Transverse colon (tissue), 4 donors: Measurements from ENCODE around the gene ZFP1. TPM values are rescaled to one million over a fixed set of nuclear protein-coding genes. Genes with fewer than 3 reads are reported as not detected.

Source experiments
- DNase-seq: peaks from one replicate; pipeline ENCODE4 v3.0.0-alpha.2; 2019
- H3K27ac ChIP-seq, 4 donors: fragments of 200-600 bp; sonication (generic); 2 replicates each; pipeline ENCODE4 v1.5.1; 2016 to 2018; ENCODE audit warnings: inconsistent platforms in 4 of 4
- H3K27me3 ChIP-seq: fragments of 200-600 bp; sonication (generic); 2 replicates; pipeline ENCODE4 v1.5.1; 2017; ENCODE audit warnings: inconsistent platforms
- H3K36me3 ChIP-seq, 4 donors: fragments of 200-600 bp; sonication (generic); 2 replicates each; pipeline ENCODE4 v1.5.1; 2017 to 2019; ENCODE audit warnings: inconsistent platforms in 4 of 4
- H3K4me1 ChIP-seq, 4 donors: fragments of 200-600 bp; sonication (generic); 2 replicates each; pipeline ENCODE4 v1.5.1; 2017 to 2020; ENCODE audit warnings: inconsistent platforms in 4 of 4
- H3K4me3 ChIP-seq, 4 donors: fragments of 200-600 bp; sonication (generic); 1 replicate in 1 of 4; 2 replicates in 3 of 4; pipeline versions ENCODE4 v1.5.1 to v1.6.1; 2017 to 2019; ENCODE audit warnings: inconsistent platforms in 4 of 4
- H3K9me3 ChIP-seq, 2 donors: fragments of 200-600 bp; sonication (generic); 2 replicates each; pipeline ENCODE4 v1.5.1; 2017 to 2019; ENCODE audit warnings: inconsistent platforms in 2 of 2
- CTCF ChIP-seq, 5 experiments: fragments of 200-600 bp in 3 of 5; fragments of 450-650 bp in 2 of 5; sonication (generic) in 3 of 5; IDR thresholded peaks; 1 replicate in 2 of 5; 2 replicates in 3 of 5; pipeline ENCODE4 v1.5.1; 2016 to 2017; ENCODE audit warnings: antibody characterized with exemption in 5 of 5, inconsistent platforms in 3 of 5, mild to moderate bottlenecking in 2 of 5, moderate library complexity in 1 of 5
- EP300 ChIP-seq: sonication (generic); formaldehyde crosslinking; IDR thresholded peaks from one replicate; pipeline ENCODE4 v1.6.1; 2017; ENCODE audit warnings: antibody characterized with exemption, low read depth
- POLR2A ChIP-seq: fragments of 450-650 bp; IDR thresholded peaks from one replicate; pipeline ENCODE4 v1.6.1; 2016; ENCODE audit warnings: antibody characterized with exemption, mild to moderate bottlenecking, moderate library complexity
- POLR2AphosphoS5 ChIP-seq, 3 donors: sonication (generic); formaldehyde crosslinking; IDR thresholded peaks; one replicate each; pipeline ENCODE4 v1.6.1; 2016; ENCODE audit warnings: antibody characterized with exemption in 3 of 3
- WGBS, 2 donors: methylation state at CpG; one replicate each; pipeline ENCODE4 v1.1.5; 2018; ENCODE audit warnings: low coverage in 1 of 2; 5-methylcytosine and 5-hydroxymethylcytosine counted together
- in situ Hi-C, 4 donors: fragments of 200-750 bp; cut with MboI; loops; one replicate each; pipeline versions ENCODE4 v1.15.0 to v1.15.1; 2017; ENCODE audit warnings: low sequenced_read_pairs in 3 of 4, low pct_ligation_motif_present in 1 of 4, low pct_unique_long_range_greater_than_20kb in 1 of 4
- intact Hi-C: fragments of 100-400 bp; cut with DNase I; formaldehyde crosslinking; loops from one replicate; pipeline ENCODE4 v1.15.1; 2023; ENCODE audit warnings: low total_unique reads
- total RNA-seq, 4 donors: library from RNA; depleted of rRNA; stranded (reverse); fragments of >200 nt; gene quantifications; one replicate each; pipeline ENCODE4 v1.1.0, GENCODE V29; 2016

Gene ZFP1
- total RNA-seq, 4 donors from 2014 or later: 1.1 to 56.7 (median 6.3) TPM

- Histone ChIP-seq H3K4me1 (no peaks in the 10 kb centered on the region), H3K36me3 (no peaks in the 10 kb centered on the region), H3K27me3 (no peaks in the 10 kb centered on the region), H3K4me3 (no peak overlapping the region), H3K9me3 (peaks cover 22 to 29% of the 10 kb centered on the region in 2 donors), H3K27ac (no peak overlapping the region)
- intact Hi-C loops: no loop called here
- DNase-seq: no peak
- TF ChIP-seq EP300: no peak
- TF ChIP-seq POLR2AphosphoS5 (IDR thresholded peaks at IDR 0.05): no peak
- TF ChIP-seq CTCF (IDR thresholded peaks at IDR 0.05): no peak
- TF ChIP-seq POLR2A: no peak
- in situ Hi-C loops: loop anchor here in 2 of 4 donors (25.0 kb wide), 1 partner anchor 585 kb away; no protein-coding TSS in a partner anchor
- 95 to 100% methylated on average over 2 of the region's 2 CpGs for WGBS, 2 donors
These were observed 28.6 kb downstream of the ZFP1 start for GRCh38 chr16:75176926-75177325.

GRCh38 chr16:75179208-75179607 lies 30.9 kb downstream of the ZFP1 start:
- in situ Hi-C loops (loop anchor here in 2 of 4 donors (25.0 kb wide), 1 partner anchor 583 kb away; no protein-coding TSS in a partner anchor), intact Hi-C loops (no loop called here)
- TF ChIP-seq POLR2A: no peak
- no peak for TF ChIP-seq EP300
- no peak for TF ChIP-seq POLR2AphosphoS5 (IDR thresholded peaks at IDR 0.05)
- no peak for TF ChIP-seq CTCF (IDR thresholded peaks at IDR 0.05)
- 77 to 90% methylated on average over 3 to 6 of the region's 6 CpGs for WGBS, 2 donors
- no peak for DNase-seq
- H3K36me3 ChIP-seq: no peaks in the 10 kb centered on the region
- no peak overlapping the region for H3K27ac ChIP-seq
- H3K9me3 ChIP-seq: peaks cover 17 to 18% of the 10 kb centered on the region in 2 donors
- H3K4me3 ChIP-seq: no peak overlapping the region
- H3K4me1 ChIP-seq: no peaks in the 10 kb centered on the region
- no peaks in the 10 kb centered on the region for H3K27me3 ChIP-seq

GRCh38 chr16:75181630-75182029 lies 33.3 kb downstream of the ZFP1 start:
- H3K9me3 ChIP-seq: peaks cover 6 to 11% of the 10 kb centered on the region in 2 donors
- intact Hi-C loops (no loop called here), in situ Hi-C loops (loop anchor here in 2 of 4 donors (25.0 kb wide), 1 partner anchor 581 kb away; no protein-coding TSS in a partner anchor)
- H3K4me1 ChIP-seq: peaks cover 0 to 2% (median 0%) of the 10 kb centered on the region in 4 donors
- no peaks in the 10 kb centered on the region for H3K27me3 ChIP-seq
- no peak for DNase-seq
- 38% methylated on average over 3 of the region's 3 CpGs; no CpG with 5 or more reads in 1 of the 2 donors for WGBS, 2 donors
- H3K4me3 ChIP-seq: no peak overlapping the region
- H3K36me3 ChIP-seq: no peaks in the 10 kb centered on the region
- H3K27ac ChIP-seq: no peak overlapping the region
- TF ChIP-seq POLR2AphosphoS5 (IDR thresholded peaks at IDR 0.05) (no peak), POLR2A (no peak), EP300 (no peak), CTCF (IDR thresholded peaks at IDR 0.05) (no peak)

- DNase-seq: no peak
- no peaks in the 10 kb centered on the region for H3K36me3 ChIP-seq
- H3K9me3 ChIP-seq: no peaks in the 10 kb centered on the region
- intact Hi-C loops (no loop called here), in situ Hi-C loops (loop anchor here in 2 of 4 donors (25.0 kb wide), 1 partner anchor 573 kb away; no protein-coding TSS in a partner anchor)
- H3K4me3 ChIP-seq: no peak overlapping the region
- TF ChIP-seq POLR2AphosphoS5 (IDR thresholded peaks at IDR 0.05) (no peak), POLR2A (no peak), EP300 (no peak), CTCF (IDR thresholded peaks at IDR 0.05) (no peak)
- peaks cover 0 to 2% (median 0%) of the 10 kb centered on the region in 4 donors for H3K4me1 ChIP-seq
- H3K27me3 ChIP-seq: no peaks in the 10 kb centered on the region
- H3K27ac ChIP-seq: no peak overlapping the region
- 68 to 80% methylated on average over 9 to 14 of the region's 14 CpGs for WGBS, 2 donors
These were observed 40.6 kb downstream of the ZFP1 start for GRCh38 chr16:75188832-75189477.
